ENCODE results near the gene ATXN10. TPM values are rescaled to one million over a fixed set of nuclear protein-coding genes. Genes with fewer than 3 reads are reported as not detected.

ATXN10 gene
- total RNA-seq, 1 experiment from 2014 or later = 135 TPM

DNA sequence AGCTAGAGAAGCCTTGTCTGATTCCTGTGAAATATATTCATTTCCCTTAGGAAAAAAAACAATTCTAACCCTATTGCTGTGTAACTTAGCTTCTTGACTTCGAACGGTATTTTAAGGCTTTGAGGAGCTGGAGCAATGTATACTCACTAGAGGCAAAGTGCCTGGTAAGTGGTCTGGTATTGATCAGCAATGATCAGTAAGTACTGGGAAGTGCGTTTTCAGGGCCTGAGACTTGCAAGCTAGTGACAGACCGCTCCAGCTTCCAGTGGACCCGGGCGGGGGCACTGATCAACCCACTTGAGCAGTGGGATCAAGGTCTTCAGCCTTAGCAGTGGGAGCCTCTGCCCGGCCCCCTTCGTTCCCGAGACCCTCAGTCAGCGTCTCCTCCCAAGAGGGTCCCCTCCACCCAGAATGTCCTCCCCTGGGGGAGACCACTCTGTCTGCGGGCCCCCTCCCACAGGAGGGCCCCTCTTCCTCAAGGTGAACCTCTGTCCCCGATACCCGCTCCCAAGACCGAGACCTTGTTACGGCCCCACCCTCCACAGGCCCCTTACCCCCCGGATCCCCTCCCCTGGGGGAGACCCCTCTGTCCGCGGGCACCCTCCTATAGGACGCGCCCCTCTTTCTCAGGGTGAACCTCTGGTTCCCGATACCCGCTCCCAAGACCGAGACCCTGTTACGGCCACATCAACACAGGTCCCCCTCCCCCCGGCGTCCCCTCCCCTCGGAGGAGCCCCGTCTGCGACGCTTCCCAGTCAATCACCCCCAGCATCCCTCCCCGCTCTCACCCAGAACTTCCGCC lies 452 bp upstream of the ATXN10 start:
- Histone ChIP-seq H3K27ac (ENCODE audit: low read depth, low read length) (peak overlapping the region; percentile 90), H3K4me2 (ENCODE audit: low read length) (peak overlapping the region; percentile 95), H2AFZ (ENCODE audit: low read depth, low read length, poor library complexity, severe bottlenecking) (no peak overlapping the region), H3K79me2 (ENCODE audit: insufficient read depth, low read length) (peaks cover 41% of the 10 kb centered on the region), H3K9me3 (ENCODE audit: control insufficient read depth in 1 of 2, insufficient read depth in 1 of 2, low read depth in 1 of 2, low read length in 2 of 2) (no peaks in the 10 kb centered on the region), H3K9me2 (ENCODE audit: insufficient read depth) (no peaks in the 10 kb centered on the region), H3K36me3 (ENCODE audit: control insufficient read depth in 1 of 2, insufficient read depth in 2 of 2, low read length in 2 of 2) (no peaks in the 10 kb centered on the region), H4K20me1 (ENCODE audit: insufficient read depth) (no peaks in the 10 kb centered on the region), H3K4me1 (ENCODE audit: control insufficient read depth in 1 of 2, insufficient read depth in 2 of 2, low read length in 2 of 2) (peaks cover 4 to 33% of the 10 kb centered on the region in 2 experiments; a peak in 3 of 4 replicates), H3K4me3 (replicated peaks in 1 of 2; ENCODE audit: low read depth in 1 of 2, low read length in 2 of 2) (peak overlapping the region; percentile 79 to 88), H3K27me3 (ENCODE audit: insufficient read depth, low read length) (no peaks in the 10 kb centered on the region), H3K9ac (ENCODE audit: low read length) (peak overlapping the region; percentile 88)
- ATAC-seq (no peak), DNase-seq (ENCODE audit: low read depth, low spot score) (no peak)
- intact Hi-C loops (cut with micrococcal nuclease) = no loop called here
- CTCF ChIA-PET = no interaction called here
- POLR2A ChIA-PET = no interaction called here
- TSS peak; percentile 47 for BruUV-seq (replicated peaks)
- TF ChIP-seq ZBTB33 (IDR thresholded peaks at IDR 0.05; ENCODE audit: extremely low read depth, insufficient replicate concordance, low read length) (no peak), ELF1 (IDR thresholded peaks at IDR 0.05; ENCODE audit: borderline replicate concordance, low read depth) (no peak), MAX (IDR thresholded peaks at IDR 0.05) (no peak), RAD21 (IDR thresholded peaks at IDR 0.05; ENCODE audit: low read depth) (no peak), POLR2AphosphoS5 (IDR thresholded peaks at IDR 0.05; ENCODE audit: low read depth, low read length) (no peak), CBX3 (IDR thresholded peaks at IDR 0.05; ENCODE audit: low read depth) (no peak), SRF (IDR thresholded peaks at IDR 0.05; ENCODE audit: low read depth) (no peak), CEBPB (IDR thresholded peaks at IDR 0.05; ENCODE audit: low read depth) (no peak), POLR2A (IDR thresholded peaks at IDR 0.05; ENCODE audit: borderline replicate concordance, extremely low read depth, insufficient read depth, insufficient read length) (no peak), EZH2phosphoT487 (IDR thresholded peaks at IDR 0.05; ENCODE audit: borderline replicate concordance) (no peak), ZNF274 (IDR thresholded peaks at IDR 0.05; ENCODE audit: low read depth, low read length) (no peak), EGR1 (IDR thresholded peaks at IDR 0.05; ENCODE audit: low read depth) (no peak), SP1 (IDR thresholded peaks at IDR 0.05; ENCODE audit: low read depth) (no peak), JUND (IDR thresholded peaks at IDR 0.05) (no peak), FOSL1 (IDR thresholded peaks at IDR 0.05; ENCODE audit: low read depth) (no peak), TCF7L2 (IDR thresholded peaks at IDR 0.05; ENCODE audit: borderline replicate concordance, extremely low read depth, insufficient read depth, insufficient read length) (no peak)
- TF ChIP-seq, protein P1, sequence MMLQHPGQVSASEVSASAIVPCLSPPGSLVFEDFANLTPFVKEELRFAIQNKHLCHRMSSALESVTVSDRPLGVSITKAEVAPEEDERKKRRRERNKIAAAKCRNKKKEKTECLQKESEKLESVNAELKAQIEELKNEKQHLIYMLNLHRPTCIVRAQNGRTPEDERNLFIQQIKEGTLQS (IDR thresholded peaks at IDR 0.05) = no peak
- TF ChIP-seq, protein P2, sequence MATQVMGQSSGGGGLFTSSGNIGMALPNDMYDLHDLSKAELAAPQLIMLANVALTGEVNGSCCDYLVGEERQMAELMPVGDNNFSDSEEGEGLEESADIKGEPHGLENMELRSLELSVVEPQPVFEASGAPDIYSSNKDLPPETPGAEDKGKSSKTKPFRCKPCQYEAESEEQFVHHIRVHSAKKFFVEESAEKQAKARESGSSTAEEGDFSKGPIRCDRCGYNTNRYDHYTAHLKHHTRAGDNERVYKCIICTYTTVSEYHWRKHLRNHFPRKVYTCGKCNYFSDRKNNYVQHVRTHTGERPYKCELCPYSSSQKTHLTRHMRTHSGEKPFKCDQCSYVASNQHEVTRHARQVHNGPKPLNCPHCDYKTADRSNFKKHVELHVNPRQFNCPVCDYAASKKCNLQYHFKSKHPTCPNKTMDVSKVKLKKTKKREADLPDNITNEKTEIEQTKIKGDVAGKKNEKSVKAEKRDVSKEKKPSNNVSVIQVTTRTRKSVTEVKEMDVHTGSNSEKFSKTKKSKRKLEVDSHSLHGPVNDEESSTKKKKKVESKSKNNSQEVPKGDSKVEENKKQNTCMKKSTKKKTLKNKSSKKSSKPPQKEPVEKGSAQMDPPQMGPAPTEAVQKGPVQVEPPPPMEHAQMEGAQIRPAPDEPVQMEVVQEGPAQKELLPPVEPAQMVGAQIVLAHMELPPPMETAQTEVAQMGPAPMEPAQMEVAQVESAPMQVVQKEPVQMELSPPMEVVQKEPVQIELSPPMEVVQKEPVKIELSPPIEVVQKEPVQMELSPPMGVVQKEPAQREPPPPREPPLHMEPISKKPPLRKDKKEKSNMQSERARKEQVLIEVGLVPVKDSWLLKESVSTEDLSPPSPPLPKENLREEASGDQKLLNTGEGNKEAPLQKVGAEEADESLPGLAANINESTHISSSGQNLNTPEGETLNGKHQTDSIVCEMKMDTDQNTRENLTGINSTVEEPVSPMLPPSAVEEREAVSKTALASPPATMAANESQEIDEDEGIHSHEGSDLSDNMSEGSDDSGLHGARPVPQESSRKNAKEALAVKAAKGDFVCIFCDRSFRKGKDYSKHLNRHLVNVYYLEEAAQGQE (IDR thresholded peaks at IDR 0.05; ENCODE audit: low read depth) = no peak
- RAD21 ChIA-PET (ENCODE audit: low non-redundant PET in 1 of 2, low total read pairs in 2 of 2, uncharacterized antibody in 2 of 2, unreplicated experiment in 2 of 2) = interaction anchor here in 1 of 2 experiments (0.7 kb wide), 2 partner anchors 313 to 387 kb away, joined by 3 to 6 read pairs; no protein-coding TSS in a partner anchor
